ENCODE measurements around the gene PCOLCE2. TPM values are rescaled to one million over a fixed set of nuclear protein-coding genes. Genes with fewer than 3 reads are reported as not detected.

PCOLCE2 gene
- total RNA-seq, 1 experiment from 2014 or later = 0.34 TPM

DNA sequence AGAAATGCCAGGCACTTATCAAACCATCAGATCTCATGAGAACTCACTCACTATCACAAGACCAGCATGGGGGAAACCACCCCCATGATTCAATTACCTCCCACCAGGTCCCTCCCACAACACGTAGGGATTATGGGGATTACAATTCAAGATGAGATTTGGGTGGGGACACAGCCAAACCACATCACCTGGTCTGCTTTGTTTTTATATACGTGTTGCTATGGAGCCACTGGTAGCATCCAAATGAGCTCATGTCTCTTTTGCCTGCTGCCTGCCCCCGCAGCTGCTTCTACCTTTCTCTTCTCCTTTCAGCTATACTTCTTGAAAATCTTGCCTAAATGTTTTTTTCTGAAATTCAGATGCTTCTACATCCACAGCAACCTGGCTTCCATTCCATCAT is 26.8 kb upstream of the PCOLCE2 start:
- no peaks in the 10 kb centered on the region for H3K36me3 Mint-ChIP-seq (ENCODE audit: insufficient read depth, unreplicated experiment)
- no peaks in the 10 kb centered on the region for H3K4me1 Mint-ChIP-seq (ENCODE audit: low read depth, unreplicated experiment)
- ChIA-PET POLR2A (no interaction called here), CTCF (no interaction called here)
- no peaks in the 10 kb centered on the region for H3K9me3 Mint-ChIP-seq (ENCODE audit: unreplicated experiment)
- DNase-seq = no peak
- Histone ChIP-seq H3K27me3 (replicated peaks; ENCODE audit: control insufficient read depth, insufficient read depth, low read length) (no peaks in the 10 kb centered on the region), H3K36me3 (ENCODE audit: control insufficient read depth, insufficient read depth, low read length) (no peaks in the 10 kb centered on the region), H3K4me3 (ENCODE audit: low read depth, low read length) (no peak overlapping the region), H3K9me3 (no peaks in the 10 kb centered on the region), H3K4me1 (no peaks in the 10 kb centered on the region)
- no TSS peak for BruUV-seq (replicated peaks)
- no peak for TF ChIP-seq CTCF (IDR thresholded peaks at IDR 0.05; ENCODE audit: insufficient read depth in 1 of 2, low read depth in 1 of 2, low read length in 1 of 2, severe bottlenecking in 1 of 2, unreplicated experiment in 1 of 2)
- H3K27ac Mint-ChIP-seq (ENCODE audit: unreplicated experiment) = no peak overlapping the region
- intact Hi-C loops (cut with micrococcal nuclease; ENCODE audit: unreplicated experiment) = no loop called here
- H3K4me3 Mint-ChIP-seq (ENCODE audit: unreplicated experiment) = no peak overlapping the region
- H3K27me3 Mint-ChIP-seq (ENCODE audit: insufficient read depth, unreplicated experiment) = peaks cover 12% of the 10 kb centered on the region

DNA sequence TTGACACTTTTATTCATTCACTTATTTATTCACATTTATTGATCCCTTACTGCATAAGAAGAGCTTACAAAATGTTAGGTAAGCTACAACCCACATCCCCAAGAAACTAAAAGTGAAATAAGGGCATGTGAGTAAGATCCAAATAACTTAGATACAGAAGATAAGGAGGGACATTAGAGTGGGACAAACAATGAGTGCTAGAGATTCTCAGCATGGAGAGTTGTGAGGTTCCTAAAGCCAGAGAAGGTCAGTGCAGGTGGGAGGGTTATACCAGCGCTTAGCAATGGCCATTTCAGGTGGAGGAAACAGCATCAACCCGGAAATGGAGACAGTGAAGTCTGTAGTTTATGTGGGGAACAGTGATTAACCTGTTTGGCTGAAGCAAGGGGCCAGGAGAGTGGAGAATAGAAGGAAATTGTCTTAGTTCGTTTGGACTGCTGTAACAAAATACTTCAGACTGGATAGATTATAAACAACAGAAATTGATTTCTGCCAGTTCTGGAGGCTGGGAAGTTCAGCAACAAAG is 25.5 kb upstream of the PCOLCE2 start:
- intact Hi-C loops (cut with micrococcal nuclease; ENCODE audit: unreplicated experiment) = no loop called here
- DNase-seq = no peak
- no TSS peak for BruUV-seq (replicated peaks)
- no peaks in the 10 kb centered on the region for H3K4me1 ChIP-seq
- H3K36me3 ChIP-seq (ENCODE audit: control insufficient read depth, insufficient read depth, low read length) = no peaks in the 10 kb centered on the region
- no peaks in the 10 kb centered on the region for H3K27me3 ChIP-seq (replicated peaks; ENCODE audit: control insufficient read depth, insufficient read depth, low read length)
- CTCF ChIA-PET = no interaction called here
- H3K9me3 ChIP-seq = no peaks in the 10 kb centered on the region
- no peaks in the 10 kb centered on the region for H3K36me3 Mint-ChIP-seq (ENCODE audit: insufficient read depth, unreplicated experiment)
- POLR2A ChIA-PET = no interaction called here
- H3K4me3 ChIP-seq (ENCODE audit: low read depth, low read length) = no peak overlapping the region
- H3K27ac Mint-ChIP-seq (ENCODE audit: unreplicated experiment) = no peak overlapping the region
- no peak for TF ChIP-seq CTCF (IDR thresholded peaks at IDR 0.05; ENCODE audit: insufficient read depth in 1 of 2, low read depth in 1 of 2, low read length in 1 of 2, severe bottlenecking in 1 of 2, unreplicated experiment in 1 of 2)
- H3K4me3 Mint-ChIP-seq (ENCODE audit: unreplicated experiment) = no peak overlapping the region
- H3K4me1 Mint-ChIP-seq (ENCODE audit: low read depth, unreplicated experiment) = no peaks in the 10 kb centered on the region
- H3K9me3 Mint-ChIP-seq (ENCODE audit: unreplicated experiment) = no peaks in the 10 kb centered on the region
- peaks cover 12% of the 10 kb centered on the region for H3K27me3 Mint-ChIP-seq (ENCODE audit: insufficient read depth, unreplicated experiment)

- POLR2A ChIA-PET = no interaction called here
- no peaks in the 10 kb centered on the region for H3K36me3 ChIP-seq (ENCODE audit: control insufficient read depth, insufficient read depth, low read length)
- Mint-ChIP-seq H3K27me3 (ENCODE audit: insufficient read depth, unreplicated experiment) (peaks cover 17% of the 10 kb centered on the region), H3K9me3 (ENCODE audit: unreplicated experiment) (no peaks in the 10 kb centered on the region), H3K4me3 (ENCODE audit: unreplicated experiment) (no peak overlapping the region), H3K27ac (ENCODE audit: unreplicated experiment) (no peak overlapping the region), H3K4me1 (ENCODE audit: low read depth, unreplicated experiment) (no peaks in the 10 kb centered on the region), H3K36me3 (ENCODE audit: insufficient read depth, unreplicated experiment) (no peaks in the 10 kb centered on the region)
- intact Hi-C loops (cut with micrococcal nuclease; ENCODE audit: unreplicated experiment) = no loop called here
- H3K4me3 ChIP-seq (ENCODE audit: low read depth, low read length) = no peak overlapping the region
- no TSS peak for BruUV-seq (replicated peaks)
- CTCF ChIA-PET = no interaction called here
- no peak for TF ChIP-seq CTCF (IDR thresholded peaks at IDR 0.05; ENCODE audit: insufficient read depth in 1 of 2, low read depth in 1 of 2, low read length in 1 of 2, severe bottlenecking in 1 of 2, unreplicated experiment in 1 of 2)
- H3K4me1 ChIP-seq = no peaks in the 10 kb centered on the region
- no peaks in the 10 kb centered on the region for H3K27me3 ChIP-seq (replicated peaks; ENCODE audit: control insufficient read depth, insufficient read depth, low read length)
- no peaks in the 10 kb centered on the region for H3K9me3 ChIP-seq
- DNase-seq = no peak
These were observed 24.5 kb upstream of the PCOLCE2 start for GRCh38 chr3:142913432-142913831.

Measured in Caco-2 (cell line).